Heart right ventricle (tissue), 16 donors: ENCODE measurements around the gene ABRAXAS1. TPM values are rescaled to one million over a fixed set of nuclear protein-coding genes. Genes with fewer than 3 reads are reported as not detected.
"Not testable (repeated sequence)": the region's sequence is repeated elsewhere in the genome, so short reads cannot be mapped to it uniquely, and the experiment has no call there.

Experiments
- ATAC-seq, 8 donors: fragments of 200-7000 bp; cut with Tn5 transposase; one replicate each; pipeline ENCODE4 v1.9.1; 2020; ENCODE audit warnings: mild to moderate bottlenecking in 8 of 8, moderate library complexity in 8 of 8, moderate number of reproducible peaks in 1 of 8
- DNase-seq, 2 donors: peaks; one replicate each; pipeline ENCODE4 v3.0.0-alpha.2; 2020
- H3K27ac ChIP-seq, 10 donors: fragments of 200-600 bp; sonication (generic) in 2 of 10; one replicate each; pipeline versions ENCODE4 v1.5.0 to v1.8.0; 2020 to 2022; ENCODE audit warnings: mild to moderate bottlenecking in 3 of 10
- H3K27me3 ChIP-seq, 7 donors: fragments of 200-600 bp; one replicate each; pipeline ENCODE4 v1.8.0; 2021 to 2022; ENCODE audit warnings: mild to moderate bottlenecking in 2 of 7
- H3K36me3 ChIP-seq, 9 donors: fragments of 200-600 bp; sonication (generic) in 1 of 9; one replicate each; pipeline versions ENCODE4 v1.5.0 to v1.8.0; 2020 to 2022; ENCODE audit warnings: mild to moderate bottlenecking in 2 of 9
- H3K4me1 ChIP-seq, 9 donors: fragments of 200-600 bp; sonication (generic) in 1 of 9; one replicate each; pipeline versions ENCODE4 v1.5.0 to v1.8.0; 2020 to 2022; ENCODE audit warnings: mild to moderate bottlenecking in 4 of 9
- H3K4me3 ChIP-seq, 10 donors: fragments of 200-600 bp; sonication (generic) in 2 of 10; one replicate each; pipeline versions ENCODE4 v1.5.0 to v1.8.0; 2020 to 2022; ENCODE audit warnings: mild to moderate bottlenecking in 7 of 10, moderate library complexity in 2 of 10
- H3K9me3 ChIP-seq, 11 donors: fragments of 200-600 bp in 10 of 11; sonication (generic) in 2 of 11; one replicate each; pipeline versions ENCODE4 v1.5.0 to v1.8.0; 2013 to 2022; ENCODE audit warnings: mild to moderate bottlenecking in 2 of 11, control low read depth in 1 of 11, moderate library complexity in 1 of 11
- WGBS, 2 donors: extraction: QIAGEN DNeasy Blood & Tissue Kit; methylation state at CpG; one replicate each; pipeline ENCODE4 v1.1.7; 2013; ENCODE audit warnings: inconsistent platforms in 1 of 2; 5-methylcytosine and 5-hydroxymethylcytosine counted together
- intact Hi-C, 10 donors: fragments of 100-400 bp; cut with DNase I; formaldehyde crosslinking; loops; one replicate each; pipeline versions ENCODE4 v1.11.1 to v1.14.2; 2022
- polyA plus RNA-seq, 2 donors: library from polyadenylated mRNA; stranded (reverse); fragments of 200-250 nt; gene quantifications; one replicate each; pipeline ENCODE4 v1.2.3, GENCODE V29; 2013
- total RNA-seq, 10 donors: library from RNA; stranded (reverse); fragmentation: NEBNext Ultra II Directional in 3 of 10; extraction: Animal tissue kit (Norgen Biotek cat#: 25700) in 3 of 10; gene quantifications; one replicate each; pipeline versions ENCODE4 v1.2.1 to v1.2.4, GENCODE V29; 2021 to 2023
- TF ChIP-seq, protein P1 (sequence below), 9 donors: fragments of 200-600 bp; sonication (generic) in 2 of 9; IDR thresholded peaks; one replicate each; pipeline versions ENCODE4 v1.5.0 to v1.8.0; 2021 to 2022; ENCODE audit warnings: antibody characterized with exemption in 9 of 9, mild to moderate bottlenecking in 5 of 9, moderate library complexity in 1 of 9
- donor health status: Arrhythmogenic right ventricular cardiomyopathy.
- donor health status: ischemic (EF 13 %, LVEDD 7.1; RV severe dilation, severe dysfunction).
- donor health status: healthy with polysubstance abuse.
- donor health status: DM: no; HTN: yes; CAD: no.
- donor health status: DM: no; HTN: no; CAD: no.
- donor health status: ischemic (EF 25% LVEDD 6.9; RV normal size, moderate dysfunction).
- donor health status: ischemic (EF 25% LVEDD 5.7; RV mildly dilated, moderate dysfunction).
- donor health status: healthy.
- donor health status: DM: yes; HTN: yes; CAD: no.
- donor health status: Ischemic cardiomyopathy.
- donor health status: ischemic (EF 35%, LVEDD 5.7; RV mildly dilated, moderate dysfunction).
- donor health status: nonischemic (EF 11% LVEDD 7.7; RV severe dilation, severe dysfunction).
- donor health status: DM: yes; HTN: yes; CAD: no.
- donor health status: PGD.
- donor health status: ischemic (EF 29% LVEDD 5.4; RV normal size, mild dysfunction).
- donor health status: nonischemic (EF 23%, LVEDD 6.1; RV moderate dilation, normal function).

Gene ABRAXAS1
- total and polyA plus RNA-seq, 12 donors: 2.3 to 11.0 (median 6.5) TPM

DNA sequence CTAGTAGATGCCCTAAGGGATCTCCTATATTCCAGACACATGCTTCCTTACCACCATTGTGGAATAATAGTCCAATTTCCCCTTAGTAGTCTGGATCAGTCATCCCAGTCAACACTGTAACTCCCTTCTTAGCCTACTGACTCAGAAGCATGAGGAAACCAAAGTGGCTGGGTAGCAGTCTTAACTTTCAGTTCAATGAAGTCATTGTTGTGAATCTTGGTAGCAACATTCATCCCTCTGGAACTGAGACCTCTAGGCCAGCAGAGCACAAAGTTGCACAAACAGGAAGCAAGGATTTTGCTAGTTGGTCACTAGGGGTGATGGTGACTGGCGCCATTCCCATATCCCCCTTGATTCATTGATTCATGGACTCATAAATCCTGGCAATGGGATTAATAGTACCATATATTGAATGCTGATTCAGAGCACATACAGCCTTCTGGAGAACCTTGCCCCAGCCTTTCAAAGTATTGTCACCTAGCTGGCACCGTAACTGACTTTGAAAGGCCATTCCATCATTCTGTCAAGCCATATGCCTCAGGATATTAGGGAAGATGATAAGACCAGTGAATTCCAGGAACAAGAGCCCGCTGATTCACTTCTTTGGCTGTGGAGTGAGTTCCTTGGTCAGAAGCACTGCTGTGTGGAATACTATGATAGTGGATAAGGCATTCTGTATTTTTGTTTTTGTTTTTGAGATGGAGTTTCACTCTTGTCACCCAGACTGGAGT is 31.3 kb upstream of the ABRAXAS1 start:
- peak in 2 of 8 donors; percentile 12 to 72 for ATAC-seq
- WGBS, 2 donors: 65 to 79% methylated on average over 3 of the region's 3 CpGs
- Histone ChIP-seq H3K27me3 (no peaks in the 10 kb centered on the region), H3K27ac (no peak overlapping the region), H3K36me3 (no peaks in the 10 kb centered on the region), H3K4me1 (no peaks in the 10 kb centered on the region), H3K4me3 (no peak overlapping the region), H3K9me3 (no peaks in the 10 kb centered on the region)
- TF ChIP-seq, protein P1, sequence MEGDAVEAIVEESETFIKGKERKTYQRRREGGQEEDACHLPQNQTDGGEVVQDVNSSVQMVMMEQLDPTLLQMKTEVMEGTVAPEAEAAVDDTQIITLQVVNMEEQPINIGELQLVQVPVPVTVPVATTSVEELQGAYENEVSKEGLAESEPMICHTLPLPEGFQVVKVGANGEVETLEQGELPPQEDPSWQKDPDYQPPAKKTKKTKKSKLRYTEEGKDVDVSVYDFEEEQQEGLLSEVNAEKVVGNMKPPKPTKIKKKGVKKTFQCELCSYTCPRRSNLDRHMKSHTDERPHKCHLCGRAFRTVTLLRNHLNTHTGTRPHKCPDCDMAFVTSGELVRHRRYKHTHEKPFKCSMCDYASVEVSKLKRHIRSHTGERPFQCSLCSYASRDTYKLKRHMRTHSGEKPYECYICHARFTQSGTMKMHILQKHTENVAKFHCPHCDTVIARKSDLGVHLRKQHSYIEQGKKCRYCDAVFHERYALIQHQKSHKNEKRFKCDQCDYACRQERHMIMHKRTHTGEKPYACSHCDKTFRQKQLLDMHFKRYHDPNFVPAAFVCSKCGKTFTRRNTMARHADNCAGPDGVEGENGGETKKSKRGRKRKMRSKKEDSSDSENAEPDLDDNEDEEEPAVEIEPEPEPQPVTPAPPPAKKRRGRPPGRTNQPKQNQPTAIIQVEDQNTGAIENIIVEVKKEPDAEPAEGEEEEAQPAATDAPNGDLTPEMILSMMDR (IDR thresholded peaks at IDR 0.05): no peak
- DNase-seq: no peak
- intact Hi-C loops: no loop called here

DNA sequence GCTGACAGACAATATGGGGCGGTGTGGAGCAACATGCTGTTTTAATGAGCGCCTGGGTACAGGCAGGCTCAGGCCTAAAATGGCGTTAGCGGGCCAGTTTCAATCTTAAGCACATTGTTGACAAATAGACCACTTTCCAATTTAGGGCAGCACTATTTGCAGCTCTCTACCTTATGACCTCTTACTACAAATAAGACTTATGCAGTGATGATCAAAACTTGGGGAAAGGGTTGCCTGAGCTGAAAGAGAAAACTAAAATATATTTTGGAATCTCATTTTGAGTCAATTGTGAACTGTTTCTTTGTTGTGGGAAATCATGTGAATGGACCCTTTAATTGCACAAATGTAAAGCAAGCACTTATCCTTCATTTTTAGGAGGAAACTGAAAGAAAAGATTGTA is 25.5 kb upstream of the ABRAXAS1 start:
- Histone ChIP-seq H3K27me3 (no peaks in the 10 kb centered on the region), H3K4me3 (no peak overlapping the region), H3K27ac (no peak overlapping the region), H3K9me3 (no peaks in the 10 kb centered on the region), H3K36me3 (no peaks in the 10 kb centered on the region), H3K4me1 (no peaks in the 10 kb centered on the region)
- DNase-seq (no peak), ATAC-seq (no peak)
- TF ChIP-seq, protein P1 (IDR thresholded peaks at IDR 0.05): no peak
- WGBS, 2 donors: 94 to 96% methylated on average over 4 of the region's 4 CpGs
- intact Hi-C loops: loop anchor here in 1 of 10 donors (5.0 kb wide), 1 partner anchor 127 kb away; no protein-coding TSS in a partner anchor

DNA sequence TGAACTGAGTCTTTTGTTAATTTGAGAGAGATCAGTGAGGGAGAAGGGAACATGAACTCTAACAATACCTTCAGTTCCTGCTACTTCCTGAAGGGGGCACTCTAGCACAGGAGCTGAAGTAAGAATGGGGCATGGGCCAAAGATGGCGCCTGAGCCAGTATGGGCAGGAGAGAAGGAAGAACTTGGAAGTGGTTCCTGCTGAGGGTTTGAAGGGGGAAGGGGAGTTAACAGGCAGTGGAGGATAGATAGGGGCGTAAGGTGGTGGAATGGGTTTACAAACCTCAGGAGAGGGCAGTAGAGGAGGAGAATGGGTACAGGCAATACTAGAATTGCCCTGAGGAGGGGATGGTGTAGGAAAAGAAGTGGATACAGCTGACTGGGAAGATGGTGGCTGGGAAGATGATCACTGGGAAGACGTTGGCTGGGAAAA is 24.3 kb upstream of the ABRAXAS1 start:
- H3K27ac ChIP-seq, H3K9me3 ChIP-seq, H3K27me3 ChIP-seq, H3K4me1 ChIP-seq, H3K36me3 ChIP-seq, H3K4me3 ChIP-seq: not testable (repeated sequence)
- 67 to 74% methylated on average over 3 of the region's 3 CpGs for whole genome bisulfite sequencing, 2 donors
- intact Hi-C loops: loop anchor here in 9 of 10 donors (1.0 to 5.0 kb wide), 5 partner anchors 128 to 132 kb away; no protein-coding TSS in a partner anchor
- DNase-seq (peak; percentile 18 to 57), ATAC-seq (peak in 2 of 8 donors; percentile 45 to 55)
- TF ChIP-seq, protein P1 (IDR thresholded peaks at IDR 0.05): peak; percentile 66 to 87 (median 77)

DNA sequence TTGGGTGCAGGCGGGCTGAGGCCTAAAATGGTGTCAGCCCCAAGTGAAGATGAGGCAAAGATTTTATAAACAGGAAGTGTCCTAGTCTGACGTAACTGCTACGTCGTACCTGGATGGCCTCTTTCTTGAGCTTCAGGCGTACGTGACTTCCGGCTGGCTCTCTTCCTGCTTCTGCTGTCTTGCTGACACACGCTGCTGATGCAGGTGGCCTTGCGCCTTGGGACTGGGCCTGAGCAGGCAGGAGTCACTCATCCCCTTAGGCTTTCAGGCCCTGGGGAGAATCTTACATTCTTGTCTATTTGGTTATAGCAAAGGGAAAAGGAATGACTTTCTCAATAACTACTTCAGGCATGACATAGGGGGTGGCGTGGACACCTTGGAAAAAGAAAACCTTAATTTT is 20.1 kb upstream of the ABRAXAS1 start:
- Histone ChIP-seq H3K9me3 (no peaks in the 10 kb centered on the region), H3K27me3 (no peaks in the 10 kb centered on the region), H3K4me1 (no peaks in the 10 kb centered on the region), H3K36me3 (no peaks in the 10 kb centered on the region), H3K27ac (no peak overlapping the region), H3K4me3 (no peak overlapping the region)
- DNase-seq: no peak
- WGBS, 2 donors: 83 to 86% methylated on average over 10 of the region's 10 CpGs
- TF ChIP-seq, protein P1 (IDR thresholded peaks at IDR 0.05): no peak
- no peak for ATAC-seq
- intact Hi-C loops: loop anchor here in 1 of 10 donors (5.0 kb wide), 1 partner anchor 132 kb away; no protein-coding TSS in a partner anchor
